ENCODE data around the gene TRIM24.

The TRIM24 gene

GRCh38 chr7:138475377-138475776, 15.3 kb downstream of the TRIM24 start:
- no peak for TF ChIP-seq CTCF (IDR thresholded peaks at IDR 0.05; ENCODE audit: low read length, missing control alignments)
- DNase-seq (ENCODE audit: low read depth) = no peak
- no peak overlapping the region for H3K4me3 ChIP-seq (replicated peaks; ENCODE audit: low read depth, low read length)

- no peak for TF ChIP-seq CTCF (IDR thresholded peaks at IDR 0.05; ENCODE audit: low read length, missing control alignments)
- H3K4me3 ChIP-seq (replicated peaks; ENCODE audit: low read depth, low read length) = no peak overlapping the region
- DNase-seq (ENCODE audit: low read depth) = no peak
Measured at GRCh38 chr7:138477081-138477578, 17.1 kb downstream of the TRIM24 start.

GRCh38 chr7:138477581-138477980, 17.5 kb downstream of the TRIM24 start:
- TF ChIP-seq CTCF (IDR thresholded peaks at IDR 0.05; ENCODE audit: low read length, missing control alignments) = no peak
- no peak for DNase-seq (ENCODE audit: low read depth)
- no peak overlapping the region for H3K4me3 ChIP-seq (replicated peaks; ENCODE audit: low read depth, low read length)

GRCh38 chr7:138478499-138478908, 18.4 kb downstream of the TRIM24 start:
- no peak for DNase-seq (ENCODE audit: low read depth)
- H3K4me3 ChIP-seq (replicated peaks; ENCODE audit: low read depth, low read length) = no peak overlapping the region
- no peak for TF ChIP-seq CTCF (IDR thresholded peaks at IDR 0.05; ENCODE audit: low read length, missing control alignments)

- no peak for DNase-seq (ENCODE audit: low read depth)
- H3K4me3 ChIP-seq (replicated peaks; ENCODE audit: low read depth, low read length) = no peak overlapping the region
- TF ChIP-seq CTCF (IDR thresholded peaks at IDR 0.05; ENCODE audit: low read length, missing control alignments) = no peak
Measured at GRCh38 chr7:138480527-138480926, 20.5 kb downstream of the TRIM24 start.

GRCh38 chr7:138481447-138482380, 21.7 kb downstream of the TRIM24 start:
- no peak for TF ChIP-seq CTCF (IDR thresholded peaks at IDR 0.05; ENCODE audit: low read length, missing control alignments)
- H3K4me3 ChIP-seq (replicated peaks; ENCODE audit: low read depth, low read length) = no peak overlapping the region

More at GRCh38 chr7:138481447-138482380, 21.7 kb downstream of the TRIM24 start:
- no peak for DNase-seq (ENCODE audit: low read depth)
